GM21576 (cell line): ENCODE data around the gene FRMD4B.

Source experiments
- ATAC-seq: cut with Tn5 transposase; IDR thresholded peaks from one replicate; pipeline ENCODE4 v1.9.1; 2021; ENCODE audit warnings: mild to moderate bottlenecking, moderate library complexity; ENCODE audit not compliant: unreplicated experiment

Gene FRMD4B

DNA sequence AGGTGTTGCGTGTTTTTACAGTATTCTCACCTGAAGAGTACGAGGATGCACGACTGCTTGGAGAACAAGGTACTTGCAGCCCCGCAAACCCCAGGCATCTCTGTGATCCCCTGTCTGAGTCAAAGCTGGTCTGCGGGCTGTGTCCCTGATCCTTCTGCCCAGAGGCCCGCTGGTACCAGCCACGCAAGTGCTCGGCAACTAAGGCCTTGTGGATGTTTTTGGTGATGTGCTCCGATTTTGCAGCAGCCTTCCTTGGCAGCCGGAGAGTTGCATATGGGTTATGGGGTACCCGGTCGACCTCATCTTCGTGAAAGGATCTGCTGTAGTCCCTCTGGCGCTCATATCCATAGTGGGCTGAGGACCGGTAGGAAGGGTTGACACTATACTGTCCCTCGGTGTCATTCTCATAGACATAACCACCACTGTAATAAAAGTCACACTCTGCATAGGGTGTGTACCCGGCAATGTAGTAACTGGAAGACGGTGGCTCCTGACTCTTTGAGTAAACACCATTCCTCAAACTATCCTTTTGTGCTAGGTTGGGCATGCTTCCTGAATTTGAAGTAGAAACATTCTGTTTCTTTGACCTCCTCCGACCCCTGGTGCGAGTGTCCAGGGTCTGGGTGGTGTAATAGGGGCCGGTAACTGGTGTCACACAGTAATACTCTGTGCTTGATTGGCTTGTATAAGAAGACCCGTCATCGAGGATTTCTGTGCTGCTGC lies 204.9 kb downstream of the FRMD4B start:
- ATAC-seq = no peak

DNA sequence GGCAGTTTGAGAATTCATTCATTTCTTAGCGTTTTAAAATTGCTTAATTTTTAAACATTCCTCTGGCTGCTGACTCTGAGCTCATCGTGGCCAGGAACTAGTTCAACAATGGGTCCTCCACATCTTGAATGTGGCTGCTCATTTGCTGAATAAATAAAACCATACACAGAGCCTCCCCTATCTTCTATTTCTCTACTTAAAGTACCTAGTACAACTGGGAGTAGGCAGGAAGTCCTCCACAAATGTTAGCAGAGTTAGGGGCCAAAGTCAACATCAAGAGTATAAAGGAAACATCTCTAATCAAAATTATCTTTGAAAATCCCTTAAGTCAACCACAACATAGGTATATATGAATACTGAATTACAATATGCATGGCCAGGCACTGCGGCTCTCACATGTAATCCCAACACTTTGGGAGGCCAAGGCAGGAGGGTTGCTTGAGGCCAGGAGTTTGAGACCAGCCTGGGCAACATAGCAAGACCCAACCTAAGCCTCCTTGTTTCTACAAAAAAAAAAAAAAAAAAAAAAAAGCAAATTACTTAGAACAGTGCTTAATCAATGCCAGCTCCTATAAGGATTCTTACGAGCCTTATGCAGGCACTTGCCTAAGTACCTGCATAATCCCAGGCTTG lies 206.0 kb downstream of the FRMD4B start:
- ATAC-seq = no peak

DNA sequence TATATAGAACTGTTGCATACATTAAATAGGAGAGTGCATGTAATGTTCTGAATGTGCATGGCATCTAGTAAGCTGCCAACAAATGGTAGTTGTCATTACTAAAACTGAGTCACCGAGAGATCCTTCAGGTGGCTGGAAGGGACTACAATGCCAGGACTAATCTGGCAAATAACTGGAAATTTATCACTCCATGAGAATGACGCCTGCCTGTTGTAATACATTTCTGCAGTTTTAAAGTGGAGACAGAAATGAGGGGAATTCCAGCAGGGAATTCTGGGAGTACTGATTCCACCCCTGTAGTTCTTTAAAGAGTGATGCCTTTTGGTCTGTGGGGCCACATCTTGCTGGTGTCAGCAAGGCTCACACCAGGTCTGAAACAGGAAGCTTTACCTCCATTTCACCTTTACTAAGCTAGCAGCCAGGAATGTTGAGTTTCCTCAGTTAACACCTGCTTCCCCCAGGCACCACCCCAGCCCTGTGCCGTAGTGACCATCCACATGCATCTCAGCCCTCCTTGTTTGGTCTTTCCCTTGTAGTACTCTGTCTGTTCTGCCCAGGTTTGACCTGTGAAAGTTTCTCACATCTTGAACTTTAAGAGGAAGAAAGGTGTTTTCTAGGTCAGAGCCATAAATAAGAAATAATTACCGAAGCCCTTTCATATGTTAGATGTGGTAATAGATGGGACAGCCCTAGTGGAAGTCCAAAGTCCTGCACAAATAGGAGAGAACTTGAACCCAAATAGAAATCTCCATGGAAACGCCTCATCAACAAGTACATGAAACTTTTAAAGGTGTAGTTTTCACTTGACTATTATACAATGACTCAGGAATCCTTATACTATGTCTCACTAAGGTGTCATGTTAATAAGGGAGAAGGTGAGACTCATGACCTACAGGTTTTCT lies 206.8 kb downstream of the FRMD4B start:
- no peak for ATAC-seq

DNA sequence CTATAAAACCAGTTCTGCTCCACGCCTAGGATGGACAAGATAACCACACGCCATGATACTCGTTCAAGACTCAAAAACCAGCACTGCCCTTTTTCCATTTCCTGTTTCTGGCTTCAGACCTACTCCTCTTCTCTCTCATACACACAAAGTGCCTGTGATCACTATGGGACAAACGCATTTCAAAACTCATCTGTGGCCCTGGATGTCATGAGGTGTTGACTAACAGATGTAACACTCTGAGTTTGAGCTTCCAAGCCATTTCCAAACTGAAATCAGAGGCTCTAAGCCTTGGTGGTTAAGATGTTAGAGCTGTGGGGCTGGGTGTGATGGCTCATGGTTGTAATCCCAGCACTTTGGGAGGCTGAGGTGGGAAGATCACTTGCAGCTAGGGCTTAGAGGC lies 207.8 kb downstream of the FRMD4B start:
- ATAC-seq = no peak

DNA sequence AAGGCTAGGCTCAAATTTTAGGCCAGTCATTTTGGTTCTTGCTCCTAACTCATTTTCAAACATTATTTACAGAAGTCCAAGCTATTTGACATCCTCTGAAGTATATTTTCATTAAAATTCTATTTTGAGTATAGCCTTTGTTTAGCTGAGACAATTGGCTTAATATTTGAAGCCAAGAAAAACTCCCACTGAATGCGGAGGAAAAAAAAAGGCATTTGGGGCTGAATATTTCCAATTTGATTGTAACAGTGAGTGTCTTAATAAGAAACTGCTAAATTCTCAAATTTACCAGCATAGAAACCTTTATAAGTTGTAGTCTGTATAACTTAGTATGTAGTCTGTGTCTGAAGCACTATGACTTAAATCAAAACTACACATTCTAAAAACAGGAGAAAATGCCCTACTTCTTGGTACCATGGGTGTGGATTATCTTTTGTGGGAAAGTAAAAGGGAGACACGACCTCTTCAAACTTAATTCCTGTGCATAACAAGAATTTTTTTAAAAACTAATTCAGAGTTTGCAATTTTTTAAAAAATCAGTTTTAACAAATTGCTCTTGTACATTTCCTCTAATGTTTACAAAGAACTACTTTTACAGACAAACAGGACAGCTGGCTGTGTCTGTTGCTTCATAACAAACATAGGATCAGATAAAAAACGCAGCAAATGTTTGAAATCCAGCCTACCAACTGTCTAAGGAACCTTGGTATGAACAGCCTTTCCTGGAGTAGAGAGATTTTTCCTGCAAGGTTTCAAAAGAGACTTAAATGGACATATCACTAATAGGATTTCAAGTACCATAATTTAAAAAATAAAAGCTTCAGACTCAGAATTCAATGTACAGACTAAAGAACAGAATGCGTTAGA lies 210.8 kb downstream of the FRMD4B start:
- ATAC-seq = no peak

DNA sequence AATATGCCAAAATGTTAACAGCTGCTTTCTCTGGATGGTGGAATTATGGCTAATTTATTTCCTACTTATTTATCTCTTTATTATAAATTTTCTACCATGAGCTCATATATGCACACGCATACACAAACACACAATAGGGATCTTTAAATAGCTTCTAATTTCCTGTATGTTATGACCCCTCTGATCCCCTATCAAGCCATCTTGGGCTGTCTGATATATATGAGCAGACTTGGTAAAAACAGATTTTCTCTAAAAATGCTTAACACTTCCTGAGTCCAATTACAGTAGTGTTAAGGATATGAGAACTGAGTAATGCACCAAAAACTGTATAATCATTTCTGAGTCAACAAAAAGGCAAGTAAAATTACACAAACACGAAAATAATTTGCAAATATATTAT lies 211.4 kb downstream of the FRMD4B start:
- no peak for ATAC-seq

DNA sequence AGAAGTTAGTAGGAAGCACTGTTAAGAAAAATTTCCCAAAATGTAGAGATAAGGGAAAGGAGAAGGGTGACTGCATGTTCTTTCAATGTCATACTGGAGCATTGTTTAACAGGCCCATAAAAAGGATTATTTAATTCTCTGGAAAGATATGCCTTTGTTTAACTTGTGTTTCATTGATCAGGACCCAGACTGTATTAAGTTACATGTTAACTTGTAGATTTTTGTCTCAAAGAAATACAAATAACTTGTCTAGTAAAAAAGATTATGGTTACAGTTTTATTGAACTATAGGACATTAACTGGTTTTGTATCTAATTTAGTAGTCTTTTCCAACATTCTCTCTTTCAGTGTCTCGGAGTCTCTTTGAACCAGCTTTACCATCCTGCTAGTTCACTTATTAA lies 213.8 kb downstream of the FRMD4B start:
- ATAC-seq = no peak

DNA sequence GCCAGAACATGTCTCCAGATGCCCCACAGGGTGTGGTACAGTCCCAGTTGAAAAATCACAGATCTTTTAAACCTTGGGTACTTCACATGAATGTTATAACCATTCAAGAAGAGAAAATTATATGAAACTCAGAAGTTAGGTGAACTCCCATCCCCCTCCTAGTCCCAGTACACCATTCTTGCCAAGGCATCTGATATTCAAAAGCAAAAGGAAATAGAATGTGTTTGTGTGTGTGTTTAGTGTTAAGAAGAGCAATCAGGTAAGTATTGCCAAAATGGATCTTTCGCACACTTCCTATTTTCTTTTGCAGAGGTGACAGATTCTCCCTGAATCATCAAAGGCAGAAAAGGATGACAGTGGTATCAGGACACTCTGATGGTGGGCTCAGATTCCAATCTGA lies 219.4 kb downstream of the FRMD4B start:
- no peak for ATAC-seq

DNA sequence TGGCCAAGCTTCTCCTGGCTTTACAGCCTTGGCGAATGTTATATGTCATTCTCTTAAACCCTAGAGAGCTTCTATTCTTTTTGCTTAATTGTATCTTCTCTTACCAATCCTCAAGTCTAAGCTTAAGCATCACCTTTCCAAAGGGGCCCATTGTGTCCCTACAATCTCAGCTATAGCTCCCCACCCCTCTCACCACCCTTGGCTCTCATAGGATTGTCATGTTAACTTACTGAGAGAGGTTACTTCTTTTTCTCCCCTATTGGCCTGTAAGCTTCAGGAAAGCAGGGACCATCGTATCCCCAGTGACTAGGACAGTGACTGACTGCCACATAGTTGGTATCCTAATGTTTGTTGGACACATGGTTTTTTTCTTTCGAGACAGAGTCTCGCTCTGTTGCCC lies 220.1 kb downstream of the FRMD4B start:
- ATAC-seq = no peak

DNA sequence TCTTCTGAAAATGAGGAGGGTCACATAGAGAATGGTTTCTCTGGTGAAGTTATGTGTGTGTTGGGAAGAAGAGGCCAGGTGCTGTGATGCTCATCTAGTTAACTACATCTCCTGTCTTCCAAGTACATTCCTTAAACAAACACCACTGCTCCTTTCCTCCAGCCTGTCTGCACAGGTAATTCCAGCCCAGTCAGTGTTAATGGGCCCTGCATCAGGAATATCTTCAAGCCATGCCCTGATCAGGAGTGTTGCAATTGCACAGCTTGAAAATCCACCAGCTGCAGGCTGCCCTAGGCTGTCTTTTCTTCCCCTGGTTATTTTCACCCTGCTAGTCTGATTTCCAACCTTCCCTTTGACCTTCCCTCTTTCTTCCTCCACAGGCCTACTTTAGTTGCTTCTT lies 221.6 kb downstream of the FRMD4B start:
- no peak for ATAC-seq

DNA sequence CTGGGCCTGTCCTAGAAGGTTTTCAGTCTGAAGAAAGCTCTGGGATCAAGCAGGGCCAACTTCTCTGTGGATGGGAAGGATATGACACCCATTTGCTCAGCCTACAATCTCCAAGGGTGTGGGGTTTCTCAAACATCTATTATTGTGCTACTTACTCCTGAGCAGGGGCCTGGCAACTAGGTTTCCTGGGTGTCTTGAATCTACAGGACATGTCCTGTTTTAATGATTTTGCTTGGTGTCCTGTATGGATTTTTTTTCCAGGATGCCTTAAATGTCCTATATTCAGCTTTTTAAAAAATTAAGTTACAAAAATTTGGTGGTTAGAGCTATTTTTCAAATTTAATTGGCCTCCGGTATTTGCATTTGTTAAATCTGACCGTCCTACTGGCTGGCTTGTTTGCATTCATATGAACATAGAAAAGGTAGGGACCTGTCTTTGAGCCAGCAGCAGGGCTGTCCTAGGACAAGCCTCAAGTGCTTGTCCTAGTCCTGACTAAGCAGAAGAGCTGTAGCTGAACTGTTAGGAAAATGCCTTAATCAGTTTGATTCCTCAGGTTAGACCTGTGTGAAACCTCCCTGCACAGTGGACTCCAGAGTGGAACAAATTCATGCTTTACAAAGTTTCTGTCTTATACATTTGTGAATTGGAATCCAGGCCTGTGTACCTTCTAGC lies 223.4 kb downstream of the FRMD4B start:
- no peak for ATAC-seq

DNA sequence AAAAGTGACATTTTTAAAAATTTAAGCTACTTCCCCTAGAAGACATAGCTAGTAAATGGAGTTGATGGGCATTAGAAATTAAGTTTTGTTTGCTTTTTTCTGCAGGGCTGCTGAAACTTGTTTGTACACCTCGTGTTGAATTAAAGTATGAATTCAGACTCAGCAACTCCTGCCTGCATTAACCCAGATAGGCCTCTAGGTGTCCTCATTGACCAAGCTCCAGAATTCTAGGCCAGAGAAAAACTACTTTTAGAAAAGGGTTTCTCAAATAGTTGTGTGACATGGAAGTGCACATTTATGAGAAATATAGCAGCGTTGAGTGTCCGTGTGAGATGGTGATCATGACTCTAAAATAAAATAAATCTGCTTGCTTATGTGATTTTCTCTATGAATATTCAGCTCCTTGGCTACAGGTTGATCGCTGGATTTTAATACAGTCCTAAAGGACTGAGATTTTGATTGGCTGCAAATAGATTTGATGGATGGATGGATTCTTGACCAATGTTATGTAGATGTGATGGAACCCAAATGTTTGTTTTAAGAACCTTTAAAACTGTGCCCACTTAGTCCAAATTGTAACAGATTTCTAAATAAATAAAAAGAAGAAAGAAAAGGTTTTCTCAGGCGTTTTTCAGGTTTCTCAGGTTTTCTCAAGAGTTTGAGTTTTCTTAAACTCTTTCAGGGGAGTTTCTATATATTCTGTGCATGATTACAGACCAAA lies 224.1 kb downstream of the FRMD4B start:
- no peak for ATAC-seq

DNA sequence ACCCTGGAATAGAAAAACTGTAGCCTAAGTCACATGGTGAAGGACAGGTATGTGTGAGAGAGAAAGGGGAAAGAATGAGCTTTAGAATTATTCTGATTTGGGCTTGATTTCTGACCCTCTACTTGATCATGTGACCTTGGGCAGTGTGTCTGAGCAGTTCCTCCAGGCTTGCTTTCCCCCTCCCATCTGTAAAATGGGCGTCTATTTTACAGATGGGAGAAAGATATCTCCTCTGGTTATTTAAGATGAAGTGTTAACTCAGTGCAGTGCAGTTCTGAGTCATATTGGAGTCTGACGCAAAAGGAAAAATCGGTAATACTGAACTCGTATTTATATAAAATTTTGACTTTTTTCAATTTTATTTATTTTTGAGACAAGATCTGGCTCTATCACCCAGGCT lies 225.4 kb downstream of the FRMD4B start:
- ATAC-seq = no peak

DNA sequence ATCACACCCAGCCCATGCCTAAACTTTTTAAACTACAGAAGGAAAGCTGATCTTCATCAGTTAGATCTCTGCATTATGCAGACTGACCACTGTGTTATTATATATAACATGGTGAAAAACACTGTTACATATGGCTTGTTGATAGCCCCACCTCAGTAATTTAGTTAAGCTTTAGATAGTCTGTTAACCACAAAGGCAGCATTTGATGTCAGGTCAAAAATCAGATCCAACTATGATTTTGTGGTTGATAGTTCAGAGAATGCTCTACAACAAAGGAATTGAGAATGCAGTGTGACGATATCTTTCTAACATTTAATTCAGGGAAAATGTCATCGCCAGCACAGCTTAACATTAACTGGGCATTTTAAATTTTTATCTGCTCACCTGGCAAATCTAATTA lies 225.8 kb downstream of the FRMD4B start:
- ATAC-seq = no peak

DNA sequence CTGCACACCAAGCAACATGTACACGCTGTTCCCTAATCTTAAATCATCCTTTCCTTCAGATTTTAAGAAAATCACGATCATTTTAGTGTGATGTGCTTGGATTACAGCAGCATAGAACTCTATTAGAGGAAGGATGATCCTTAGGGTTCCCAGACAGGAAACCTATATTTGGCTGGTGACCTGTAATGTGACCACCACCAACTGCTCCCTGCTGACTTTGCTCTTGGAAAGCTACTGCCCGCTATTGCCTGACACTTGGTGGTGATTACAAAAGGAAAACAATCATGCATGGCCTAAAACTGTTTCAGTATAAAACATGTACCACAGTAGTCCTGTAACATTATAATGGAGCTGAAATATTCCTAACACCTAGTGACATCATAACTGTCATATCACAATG lies 236.3 kb downstream of the FRMD4B start:
- ATAC-seq = no peak

DNA sequence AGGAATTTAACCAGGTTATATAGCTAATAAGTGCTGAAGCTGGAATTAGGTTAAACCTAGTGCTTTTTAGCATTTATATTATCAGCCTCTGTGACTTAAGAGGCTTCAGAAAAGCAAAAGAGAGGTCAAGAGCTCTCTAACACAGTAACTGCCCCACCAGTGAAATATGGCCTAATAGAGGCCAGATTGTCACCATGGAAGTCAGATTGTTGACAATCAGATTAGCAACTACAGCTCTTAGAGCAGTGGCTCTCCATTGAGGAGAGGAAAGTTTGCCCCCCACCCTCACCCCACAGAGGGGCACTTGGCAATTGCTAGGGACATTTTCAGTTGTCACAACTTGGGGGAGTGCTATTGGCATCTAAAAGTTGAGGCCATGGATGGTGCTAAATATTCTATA lies 240.2 kb downstream of the FRMD4B start:
- ATAC-seq = no peak

DNA sequence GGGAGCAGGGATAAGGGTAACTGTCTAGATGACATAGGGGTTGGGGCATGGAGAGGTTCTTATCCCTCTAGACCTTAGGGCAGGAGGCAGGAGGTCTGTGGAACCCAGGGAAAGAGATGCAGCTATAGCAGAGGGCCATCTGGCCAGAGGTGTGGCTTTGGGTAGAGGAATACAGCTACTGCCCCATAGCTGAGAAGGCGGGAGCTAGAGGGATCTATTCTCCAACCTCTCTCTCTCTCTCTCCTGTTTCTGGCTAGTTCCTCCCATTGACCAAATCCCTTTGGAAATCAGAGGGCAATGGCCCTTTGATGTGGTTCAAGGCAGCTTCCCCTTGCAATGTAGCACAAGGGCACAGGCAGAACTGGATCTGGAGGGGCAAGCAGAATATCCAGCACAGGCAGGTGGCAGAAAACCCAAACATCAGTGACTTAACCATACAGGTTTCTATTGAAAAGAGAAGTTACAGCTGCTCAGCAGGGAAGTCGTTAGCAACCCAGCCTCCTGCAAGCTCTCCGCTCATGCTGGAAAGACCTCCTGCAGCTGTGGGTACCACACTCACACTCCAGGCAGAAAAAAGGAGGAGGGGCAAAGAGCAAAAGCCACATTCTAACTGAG lies 241.2 kb downstream of the FRMD4B start:
- ATAC-seq = no peak

DNA sequence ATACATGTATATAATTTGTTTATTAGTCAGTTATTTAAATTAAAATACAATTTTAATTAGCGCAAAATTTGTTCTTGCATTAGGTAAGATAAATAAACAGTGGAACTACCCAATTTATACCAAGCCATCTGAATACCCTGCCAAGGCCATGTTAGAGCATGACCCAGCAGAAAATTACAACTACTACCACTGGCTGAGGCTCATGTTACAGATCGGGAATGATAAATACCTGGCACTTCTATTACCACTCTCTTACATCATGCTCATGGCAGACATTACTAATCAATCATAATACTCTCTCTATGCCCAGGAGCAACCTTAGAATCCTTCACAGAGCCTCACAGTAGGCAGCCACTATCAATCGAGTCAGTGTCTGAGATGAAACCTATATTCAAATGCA lies 242.3 kb downstream of the FRMD4B start:
- ATAC-seq = no peak

DNA sequence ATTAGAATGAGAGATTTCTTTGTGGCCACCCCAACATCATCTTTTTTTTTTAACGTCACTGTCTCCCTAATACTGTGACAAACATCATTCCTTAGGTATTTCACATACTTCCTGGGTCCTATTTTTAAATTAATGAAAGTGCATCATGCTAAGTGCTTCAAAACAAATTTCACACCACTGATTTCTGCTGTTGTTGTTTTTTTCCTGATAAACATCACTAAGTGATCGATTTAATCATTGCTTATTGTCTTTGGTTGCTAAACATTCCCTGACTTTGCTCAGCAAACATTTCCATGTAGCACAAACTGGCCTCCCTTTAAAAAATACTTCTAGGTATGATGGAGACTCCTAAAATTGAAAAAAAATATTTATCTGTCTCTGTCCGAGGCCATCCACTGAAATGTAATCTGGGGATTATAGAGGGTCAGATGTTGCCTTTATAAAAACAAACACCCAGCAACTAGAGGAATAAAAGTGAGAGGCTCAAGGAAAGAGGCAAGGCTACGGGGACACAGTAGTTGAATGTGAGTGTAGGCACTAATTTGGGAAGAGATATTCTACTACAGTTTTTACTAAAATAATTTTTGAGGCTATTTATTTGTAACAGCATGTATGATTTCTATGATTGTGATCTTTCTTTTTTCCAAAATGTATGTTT lies 243.0 kb downstream of the FRMD4B start:
- no peak for ATAC-seq
